HG02981 (cell line): ENCODE results near the gene TNFSF8.

Source experiments
- ATAC-seq: cut with Tn5 transposase; IDR thresholded peaks from one replicate; pipeline ENCODE4 v1.9.1; 2021; ENCODE audit warnings: mild to moderate bottlenecking, moderate library complexity; ENCODE audit not compliant: unreplicated experiment

Gene TNFSF8

GRCh38 chr9:114930056-114930812, at the start of gene TNFSF8:
TNFSF8 (minus strand) TSS chr9:114930591; CDS start chr9:114930303, 288 bp downstream.
- peak; percentile 46 for ATAC-seq

DNA sequence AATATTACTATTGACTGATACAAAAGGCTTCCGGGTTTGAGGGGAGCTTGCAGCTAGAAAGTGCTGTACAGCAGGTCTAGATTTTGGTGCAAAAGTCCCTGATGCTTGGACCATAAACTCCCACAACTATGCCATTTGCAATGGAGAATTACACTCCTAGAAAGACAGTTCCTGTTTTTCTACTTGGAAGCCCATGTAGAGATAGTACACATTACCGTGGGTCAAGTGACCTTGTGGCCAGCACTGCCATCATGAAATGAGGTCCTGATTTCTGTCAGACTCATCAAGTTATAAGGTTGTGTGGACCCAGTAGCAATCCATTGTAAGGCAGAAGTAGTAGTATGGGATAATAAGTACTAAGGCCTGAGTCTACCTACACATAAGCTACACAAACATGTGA, 42.8 kb upstream of the TNFSF8 start:
- ATAC-seq, result no peak

DNA sequence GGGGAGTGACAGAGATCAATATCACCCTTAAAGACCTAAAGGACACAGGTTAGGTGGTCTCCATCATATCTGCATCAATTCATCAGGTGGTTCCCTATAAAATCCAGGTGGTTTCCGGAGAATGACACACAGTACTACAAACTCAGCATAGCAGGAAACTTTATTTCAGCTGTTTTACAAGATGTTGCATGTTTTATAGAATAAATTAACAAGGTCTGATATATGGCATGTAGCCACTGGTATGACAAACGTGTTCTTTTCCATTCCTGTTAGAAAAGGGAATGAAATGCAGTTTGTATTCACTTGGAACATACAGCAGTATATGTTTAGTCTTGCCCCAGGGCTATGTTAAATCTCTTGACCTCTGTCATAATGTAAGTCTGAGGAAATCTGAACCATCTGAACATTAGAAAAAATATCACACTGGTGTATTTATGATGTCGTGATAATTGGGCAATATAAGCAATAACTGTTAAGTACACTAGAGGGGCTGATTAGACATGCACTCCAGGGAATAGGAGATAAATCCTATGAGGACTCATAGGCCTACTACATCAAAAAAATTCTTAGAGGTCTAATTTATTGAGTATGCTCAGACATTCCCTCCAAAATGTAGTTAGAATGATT, 42.2 kb upstream of the TNFSF8 start:
- ATAC-seq, result no peak

DNA sequence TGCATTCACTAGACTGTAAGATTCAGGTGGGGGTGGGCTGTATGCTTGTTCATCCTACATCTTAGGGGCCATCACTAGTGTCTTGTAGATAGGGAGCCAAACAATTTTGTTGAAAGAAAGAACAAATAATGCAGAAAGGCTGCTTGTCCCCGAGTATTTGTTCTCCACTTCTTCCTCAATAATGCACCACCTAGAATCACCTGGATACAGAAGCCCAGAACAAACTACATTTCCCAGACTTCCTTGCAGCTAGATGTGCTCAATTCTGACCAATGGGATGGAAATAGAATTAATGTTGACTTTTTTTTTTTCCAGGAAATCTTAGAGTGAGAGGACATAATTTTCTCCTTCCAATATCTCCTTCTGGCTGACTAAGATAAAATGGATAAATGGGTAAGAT, 38.9 kb upstream of the TNFSF8 start:
- ATAC-seq, result no peak

DNA sequence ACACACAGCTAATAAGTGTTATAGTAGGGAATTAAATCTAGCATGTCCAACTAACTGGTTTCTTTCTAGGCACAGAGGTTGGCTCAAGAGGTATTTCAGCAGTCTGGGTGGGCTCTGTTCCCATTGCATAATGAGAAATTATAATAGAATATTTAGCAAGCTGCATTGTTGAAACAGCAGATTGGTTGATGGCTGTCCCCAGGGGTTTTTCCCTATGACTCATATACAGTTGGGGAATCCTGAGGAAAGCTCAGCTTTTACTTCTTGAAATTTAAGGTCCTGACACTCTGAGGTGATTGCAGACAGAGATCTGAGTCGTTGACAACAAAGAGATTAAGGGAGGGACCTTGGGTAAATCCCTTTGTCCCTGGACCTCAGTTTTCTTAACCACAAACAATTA, 38.3 kb upstream of the TNFSF8 start:
- ATAC-seq, result no peak

DNA sequence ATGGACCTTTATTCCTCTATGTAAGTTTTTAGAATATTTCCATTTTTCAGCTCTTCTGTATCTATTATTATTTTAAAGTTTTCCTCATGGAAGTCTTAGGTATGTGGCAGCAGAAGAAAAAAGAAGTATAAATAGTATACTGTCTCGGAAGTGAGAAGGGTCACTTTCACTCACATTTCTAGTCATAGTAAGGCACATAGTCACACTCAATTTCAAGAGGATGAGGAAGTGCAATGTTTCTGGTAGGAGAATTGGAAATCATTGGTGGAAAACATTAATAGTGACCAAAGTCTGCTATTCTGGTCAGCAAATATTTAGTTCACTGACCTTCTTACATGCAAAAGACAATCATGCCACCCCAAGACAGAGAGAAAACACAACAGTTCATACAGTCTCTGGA, 35.2 kb upstream of the TNFSF8 start:
- no peak for ATAC-seq

- no peak for ATAC-seq
Observed at GRCh38 chr9:114962809-114963208, 32.4 kb upstream of the TNFSF8 start.

GRCh38 chr9:114960276-114960675, 29.9 kb upstream of the TNFSF8 start:
- no peak for ATAC-seq

- no peak for ATAC-seq
Observed at GRCh38 chr9:114958844-114959235, 28.4 kb upstream of the TNFSF8 start.

GRCh38 chr9:114958021-114958843, 27.8 kb upstream of the TNFSF8 start:
- ATAC-seq, result no peak

GRCh38 chr9:114957558-114957957, 27.2 kb upstream of the TNFSF8 start:
- ATAC-seq, result no peak

- ATAC-seq, result no peak
Observed at GRCh38 chr9:114954956-114955582, 24.7 kb upstream of the TNFSF8 start.

- no peak for ATAC-seq
Observed at GRCh38 chr9:114953959-114954358, 23.6 kb upstream of the TNFSF8 start.

DNA sequence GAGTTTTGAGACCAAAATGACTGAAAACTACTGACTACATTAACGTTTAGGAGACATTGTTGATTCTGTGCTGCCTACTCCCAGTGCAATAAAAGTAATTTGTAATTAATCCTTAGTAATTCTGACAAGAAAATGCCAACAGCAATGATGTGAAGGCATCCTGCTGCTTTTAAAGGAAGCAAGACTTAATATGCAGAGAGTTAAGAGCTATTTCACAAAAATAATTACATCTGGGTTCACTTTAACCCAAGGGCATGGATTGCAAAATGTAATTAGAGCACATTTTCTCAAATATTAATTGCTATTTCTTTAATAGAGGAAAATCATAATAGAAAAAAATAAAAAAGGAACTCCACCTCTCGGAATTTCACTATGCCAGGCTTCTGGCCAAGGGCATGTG, 22.7 kb upstream of the TNFSF8 start:
- ATAC-seq, result no peak

GRCh38 chr9:114950761-114951160, 20.4 kb upstream of the TNFSF8 start:
- ATAC-seq, result no peak

GRCh38 chr9:114947058-114947457, 16.7 kb upstream of the TNFSF8 start:
- ATAC-seq, result no peak

GRCh38 chr9:114945616-114946412, 15.4 kb upstream of the TNFSF8 start:
- ATAC-seq, result no peak

DNA sequence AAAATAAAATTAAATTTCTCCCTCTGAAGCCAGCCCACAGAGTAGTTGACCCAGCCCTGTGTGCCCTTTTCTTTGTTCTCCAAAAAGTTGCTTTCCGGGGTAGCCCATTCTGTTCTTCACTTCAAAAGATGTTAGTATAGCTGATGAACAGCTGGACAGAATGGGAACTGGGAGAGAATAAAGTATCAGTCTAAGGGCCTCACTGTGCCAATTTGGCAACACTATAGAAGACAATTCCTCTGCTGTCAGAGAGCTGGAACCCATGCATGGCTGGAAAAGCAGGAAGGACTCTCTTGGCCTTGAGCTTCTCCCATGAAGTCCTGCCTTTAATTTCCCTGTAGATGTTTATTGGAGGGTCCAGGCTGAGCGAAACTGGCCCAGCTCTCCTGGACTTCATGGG, 11.0 kb upstream of the TNFSF8 start:
- no peak for ATAC-seq

DNA sequence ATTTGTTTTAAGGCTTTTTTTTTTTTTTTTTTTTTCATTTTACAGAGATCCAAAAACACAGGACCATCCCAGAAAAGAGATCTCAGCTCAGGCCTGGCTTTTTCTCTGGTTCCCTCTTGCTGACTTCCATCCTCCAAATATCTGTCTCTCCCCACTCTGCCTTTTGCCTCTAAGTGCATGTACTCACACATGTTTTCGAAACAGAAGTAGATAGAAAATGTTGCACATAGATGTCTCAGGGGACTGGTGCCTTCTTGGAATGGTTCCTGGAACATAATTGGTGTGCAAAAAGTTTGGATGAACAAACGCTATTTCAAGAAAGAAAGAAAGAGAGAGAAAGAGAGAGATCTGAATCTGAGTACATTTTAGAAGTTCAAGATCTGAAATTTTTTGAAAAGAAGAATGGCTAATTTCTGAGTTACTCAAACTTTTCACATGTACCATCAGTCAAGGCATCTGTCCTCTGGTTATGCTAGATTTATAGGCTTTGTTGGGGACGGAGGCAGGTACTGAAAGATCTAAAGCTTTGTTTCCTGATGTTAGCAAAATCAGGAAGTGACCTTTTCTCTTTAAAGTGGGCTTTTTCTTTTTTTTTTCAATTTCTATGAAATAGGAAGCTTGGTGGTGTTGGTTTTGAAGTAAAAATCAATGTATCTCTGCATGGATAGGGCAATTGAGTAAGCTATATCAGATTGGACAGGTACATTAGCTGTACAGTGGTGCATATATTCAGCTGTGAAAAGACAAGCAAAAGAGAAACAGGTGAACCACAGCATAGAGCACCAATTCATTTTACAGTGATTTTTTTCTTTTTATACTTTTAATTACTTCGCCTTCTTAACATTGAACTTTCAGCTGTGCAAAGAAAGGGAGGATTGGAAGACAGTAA, 8.5 kb upstream of the TNFSF8 start:
- ATAC-seq, result no peak

DNA sequence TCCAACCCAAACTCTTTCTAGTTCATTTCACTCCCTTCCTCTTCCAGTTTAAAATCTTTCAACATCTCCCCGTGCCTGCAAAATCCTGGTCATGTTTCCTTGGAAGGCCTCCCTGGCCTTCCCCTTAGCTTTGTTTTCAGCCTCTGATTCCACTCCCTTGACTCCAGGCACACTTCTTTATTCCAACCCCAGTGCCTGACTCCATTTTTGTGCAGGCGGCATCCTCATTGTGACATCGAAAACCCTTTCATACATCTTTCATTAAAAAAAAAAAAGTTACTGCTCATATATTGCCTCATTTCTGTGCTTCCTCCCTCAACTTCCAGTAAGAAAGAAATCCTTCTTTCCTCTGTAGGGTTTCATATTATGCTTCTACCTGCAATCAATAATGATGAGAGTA, 7.1 kb upstream of the TNFSF8 start:
- ATAC-seq, result no peak
